ENCODE data around the gene BRD9. TPM values are rescaled to one million over a fixed set of nuclear protein-coding genes. Genes with fewer than 3 reads are reported as not detected.

BRD9 gene
- total RNA-seq, 1 donor = 35.8 TPM

GRCh38 chr5:820245-820644, 72.4 kb downstream of the BRD9 start:
- DNase-seq (ENCODE audit: insufficient read length, low spot score, missing footprints) = no peak
- H3K4me1 ChIP-seq (ENCODE audit: insufficient read depth, low read length) = no peaks in the 10 kb centered on the region
- H3K79me2 ChIP-seq (ENCODE audit: insufficient read depth, low read length) = no peaks in the 10 kb centered on the region
- no peak overlapping the region for H2AFZ ChIP-seq (ENCODE audit: low read length)
- no peak for TF ChIP-seq CTCF (IDR thresholded peaks at IDR 0.05; ENCODE audit: extremely low read depth, low read depth, low read length)
- H3K9me3 ChIP-seq (ENCODE audit: low read depth, low read length) = no peaks in the 10 kb centered on the region
- no peak overlapping the region for H3K4me3 ChIP-seq (ENCODE audit: insufficient read depth, low read length)
- no peaks in the 10 kb centered on the region for H3K36me3 ChIP-seq (ENCODE audit: insufficient read depth, low read length)
- no peak overlapping the region for H3K4me2 ChIP-seq (ENCODE audit: insufficient read depth, low read length)
- H3K27ac ChIP-seq (ENCODE audit: low read depth, low read length) = no peak overlapping the region
- no peaks in the 10 kb centered on the region for H3K27me3 ChIP-seq (ENCODE audit: insufficient read depth, low read length)
- H4K20me1 ChIP-seq (ENCODE audit: insufficient read depth, low read length) = no peaks in the 10 kb centered on the region

- H3K36me3 ChIP-seq (ENCODE audit: insufficient read depth, low read length) = no peaks in the 10 kb centered on the region
- H3K79me2 ChIP-seq (ENCODE audit: insufficient read depth, low read length) = no peaks in the 10 kb centered on the region
- no peaks in the 10 kb centered on the region for H3K27me3 ChIP-seq (ENCODE audit: insufficient read depth, low read length)
- no peak overlapping the region for H3K4me3 ChIP-seq (ENCODE audit: insufficient read depth, low read length)
- no peak overlapping the region for H3K4me2 ChIP-seq (ENCODE audit: insufficient read depth, low read length)
- no peak for TF ChIP-seq CTCF (IDR thresholded peaks at IDR 0.05; ENCODE audit: extremely low read depth, low read depth, low read length)
- H2AFZ ChIP-seq (ENCODE audit: low read length) = no peak overlapping the region
- H4K20me1 ChIP-seq (ENCODE audit: insufficient read depth, low read length) = no peaks in the 10 kb centered on the region
- H3K27ac ChIP-seq (ENCODE audit: low read depth, low read length) = no peak overlapping the region
- DNase-seq (ENCODE audit: insufficient read length, low spot score, missing footprints) = no peak
- no peaks in the 10 kb centered on the region for H3K9me3 ChIP-seq (ENCODE audit: low read depth, low read length)
- H3K4me1 ChIP-seq (ENCODE audit: insufficient read depth, low read length) = no peaks in the 10 kb centered on the region
Observed at GRCh38 chr5:819078-819477, 73.5 kb downstream of the BRD9 start.

DNA sequence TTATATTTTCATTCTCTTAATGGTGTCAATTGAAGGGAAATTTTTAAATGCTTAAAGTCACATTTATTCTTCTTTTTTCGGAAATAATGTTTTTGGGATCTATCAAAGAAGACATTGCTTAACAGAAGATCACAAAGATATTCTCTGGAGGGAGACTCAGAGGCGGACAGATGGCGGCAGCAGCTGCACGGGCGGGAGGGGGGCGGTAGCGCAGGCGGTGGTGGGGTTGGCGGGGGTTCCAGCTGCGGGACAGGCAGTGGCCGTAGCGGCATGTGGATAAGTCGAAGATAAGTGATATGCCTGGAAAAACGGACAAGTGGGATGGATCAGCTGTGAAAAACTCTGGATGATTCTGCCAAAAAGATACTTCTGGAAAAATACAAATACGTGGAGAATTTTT, 76.4 kb downstream of the BRD9 start:
- Histone ChIP-seq H3K27ac (ENCODE audit: low read depth, low read length) (no peak overlapping the region), H3K36me3 (ENCODE audit: insufficient read depth, low read length) (no peaks in the 10 kb centered on the region), H2AFZ (ENCODE audit: low read length) (no peak overlapping the region), H3K4me2 (ENCODE audit: insufficient read depth, low read length) (no peak overlapping the region), H3K27me3 (ENCODE audit: insufficient read depth, low read length) (no peaks in the 10 kb centered on the region), H4K20me1 (ENCODE audit: insufficient read depth, low read length) (no peaks in the 10 kb centered on the region), H3K4me3 (ENCODE audit: insufficient read depth, low read length) (no peak overlapping the region), H3K9me3 (ENCODE audit: low read depth, low read length) (no peaks in the 10 kb centered on the region), H3K79me2 (ENCODE audit: insufficient read depth, low read length) (no peaks in the 10 kb centered on the region), H3K4me1 (ENCODE audit: insufficient read depth, low read length) (no peaks in the 10 kb centered on the region)
- no peak for DNase-seq (ENCODE audit: insufficient read length, low spot score, missing footprints)
- TF ChIP-seq CTCF (IDR thresholded peaks at IDR 0.05; ENCODE audit: extremely low read depth, low read depth, low read length) = no peak

DNA sequence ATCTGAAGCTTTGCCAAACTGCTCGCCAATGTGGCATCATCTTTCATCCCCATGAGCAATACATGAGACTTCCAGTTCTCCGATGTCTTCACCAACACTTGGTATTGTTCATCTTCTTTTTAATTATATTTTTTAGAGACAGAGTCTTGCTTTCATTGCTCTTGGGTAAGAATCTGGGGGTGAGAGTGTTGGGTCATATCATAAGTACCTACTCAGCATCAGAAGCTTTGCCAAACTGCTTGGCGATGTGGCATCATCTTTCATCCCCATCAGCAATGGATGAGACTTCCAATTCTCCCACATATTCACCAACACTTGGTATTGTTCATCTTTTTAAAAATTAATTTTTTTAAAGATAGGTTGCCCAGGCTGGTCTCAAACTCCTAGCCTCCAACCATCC, 77.2 kb downstream of the BRD9 start:
- Histone ChIP-seq H3K4me1 (ENCODE audit: insufficient read depth, low read length) (no peaks in the 10 kb centered on the region), H3K4me3 (ENCODE audit: insufficient read depth, low read length) (no peak overlapping the region), H3K4me2 (ENCODE audit: insufficient read depth, low read length) (no peak overlapping the region), H3K36me3 (ENCODE audit: insufficient read depth, low read length) (no peaks in the 10 kb centered on the region), H3K27ac (ENCODE audit: low read depth, low read length) (no peak overlapping the region), H3K9me3 (ENCODE audit: low read depth, low read length) (no peaks in the 10 kb centered on the region), H3K27me3 (ENCODE audit: insufficient read depth, low read length) (no peaks in the 10 kb centered on the region), H4K20me1 (ENCODE audit: insufficient read depth, low read length) (no peaks in the 10 kb centered on the region), H3K79me2 (ENCODE audit: insufficient read depth, low read length) (no peaks in the 10 kb centered on the region), H2AFZ (ENCODE audit: low read length) (no peak overlapping the region)
- DNase-seq (ENCODE audit: insufficient read length, low spot score, missing footprints) = no peak
- TF ChIP-seq CTCF (IDR thresholded peaks at IDR 0.05; ENCODE audit: extremely low read depth, low read depth, low read length) = no peak

Other genes with a start within 250 kb of the BRD9 start
- gene TPPP, start 199.4 kb downstream of the BRD9 start, total RNA-seq = not detected in 2 replicates
- not detected in 2 replicates for gene ZDHHC11B, start 108.1 kb downstream of the BRD9 start, total RNA-seq
- gene ZDHHC11, start 41.8 kb downstream of the BRD9 start, total RNA-seq = 1.2 and 1.8 TPM in 2 replicates
- gene TRIP13, start 83 bp upstream of the BRD9 start, total RNA-seq = 3.8 and 4.0 TPM in 2 replicates
- gene NKD2, start 116.0 kb upstream of the BRD9 start, total RNA-seq = under 0.01 TPM in 1 of 2 replicates, not detected in the other
- 6.9 and 8.0 TPM in 2 replicates for gene SLC12A7, start 219.3 kb upstream of the BRD9 start, total RNA-seq